Loucy (cell line): ENCODE results near the gene C17orf114.

Source experiments
- H2AFZ ChIP-seq: fragments of 200-600 bp; sonication (generic); 2 replicates; pipeline ENCODE4 v1.6.0; 2016; ENCODE audit warnings: antibody characterized with exemption, mild to moderate bottlenecking, low read length, moderate library complexity
- H3F3A ChIP-seq: fragments of 200-600 bp; 2 replicates; pipeline ENCODE4 v1.6.0; 2016; ENCODE audit warnings: antibody characterized with exemption, low read depth, mild to moderate bottlenecking
- H3K27me3 ChIP-seq: fragments of 200-600 bp; sonication (generic); 2 replicates; pipeline ENCODE4 v1.6.1; 2014; ENCODE audit warnings: low read length, mild to moderate bottlenecking; ENCODE audit not compliant: insufficient read depth, poor library complexity, severe bottlenecking
- H3K36me3 ChIP-seq: fragments of 200-600 bp; sonication (generic); 2 replicates; pipeline ENCODE4 v1.6.1; 2016; ENCODE audit warnings: low read length; ENCODE audit not compliant: insufficient read depth
- H3K4me1 ChIP-seq: fragments of 200-600 bp; sonication (generic); 2 replicates; pipeline ENCODE4 v1.5.1; 2014; ENCODE audit warnings: low read length, mild to moderate bottlenecking; ENCODE audit not compliant: insufficient read depth, poor library complexity, severe bottlenecking
- H3K4me2 ChIP-seq: fragments of 200-600 bp; sonication (generic); 2 replicates; pipeline ENCODE4 v1.6.0; 2014; ENCODE audit warnings: antibody characterized with exemption, low read length, low read depth, mild to moderate bottlenecking; ENCODE audit not compliant: poor library complexity, severe bottlenecking
- H3K4me3 ChIP-seq: fragments of 200-600 bp; sonication (generic); 2 replicates; pipeline ENCODE4 v1.5.1; 2014; ENCODE audit warnings: low read length, mild to moderate bottlenecking, mixed read lengths; ENCODE audit not compliant: poor library complexity, severe bottlenecking
- H3K79me2 ChIP-seq: fragments of 200-600 bp; sonication (generic); 2 replicates; pipeline ENCODE4 v1.6.1; 2014; ENCODE audit warnings: low read length; ENCODE audit not compliant: insufficient read depth
- H3K9ac ChIP-seq: fragments of 200-600 bp; sonication (generic); 2 replicates; pipeline ENCODE4 v1.6.0; 2014; ENCODE audit warnings: mild to moderate bottlenecking, low read depth, low read length, moderate library complexity; ENCODE audit not compliant: poor library complexity, severe bottlenecking
- H3K9me2 ChIP-seq: fragments of 200-600 bp; sonication (generic); replicated peaks from 2 replicates; pipeline ENCODE4 v1.6.1; 2016; ENCODE audit warnings: low read depth, low read length, mixed read lengths
- H3K9me3 ChIP-seq: fragments of 200-600 bp; sonication (generic); 2 replicates; pipeline ENCODE4 v1.6.1; 2014; ENCODE audit warnings: mild to moderate bottlenecking, antibody characterized with exemption, low read length, low read depth; ENCODE audit not compliant: insufficient read depth
- H4K20me1 ChIP-seq: fragments of 200-600 bp; sonication (generic); 2 replicates; pipeline ENCODE4 v1.6.0; 2014; ENCODE audit warnings: antibody characterized with exemption, low read length, mild to moderate bottlenecking; ENCODE audit not compliant: insufficient read depth, poor library complexity, severe bottlenecking
- EZH2phosphoT487 ChIP-seq: fragments of 200-600 bp; IDR thresholded peaks from 2 replicates; pipeline ENCODE4 v1.6.1; 2018; ENCODE audit warnings: antibody characterized with exemption, mild to moderate bottlenecking, moderate library complexity, borderline replicate concordance
- TF ChIP-seq, protein P1 (sequence below): fragments of 200-600 bp; sonication (generic); conservative IDR thresholded peaks from 2 replicates; pipeline ENCODE4 v1.5.1; 2014; ENCODE audit warnings: mild to moderate bottlenecking, antibody characterized with exemption, low read length

The C17orf114 gene

DNA sequence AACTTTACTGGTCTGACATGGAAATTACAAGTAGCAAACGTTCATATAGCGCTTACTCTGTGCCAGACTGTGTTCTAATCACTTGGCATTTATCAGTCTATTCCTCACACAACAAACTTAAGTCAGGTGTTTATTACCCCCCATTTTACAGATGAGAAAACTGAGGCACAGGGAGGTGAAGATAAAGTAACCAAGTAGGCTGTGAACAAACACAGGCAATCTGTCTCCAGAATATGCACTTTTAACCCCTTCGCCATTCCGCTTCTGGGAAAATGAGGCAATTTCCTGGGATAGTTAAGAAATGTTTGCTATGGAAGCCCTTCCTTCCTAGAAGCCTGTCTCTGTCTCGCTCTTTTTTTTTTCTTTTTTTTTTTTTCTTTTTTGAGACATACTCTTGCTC is 50.2 kb downstream of the C17orf114 start:
- no peaks in the 10 kb centered on the region for H3K9me3 ChIP-seq

More for the DNA sequence above, 50.2 kb downstream of the C17orf114 start:
- Histone ChIP-seq H3K79me2 (no peaks in the 10 kb centered on the region), H3K4me1 (peaks cover 4% of the 10 kb centered on the region), H3K27me3 (no peaks in the 10 kb centered on the region), H3K4me3 (no peak overlapping the region), H3K9me2 (no peaks in the 10 kb centered on the region), H3K36me3 (no peaks in the 10 kb centered on the region), H3F3A (no peaks in the 10 kb centered on the region), H4K20me1 (no peaks in the 10 kb centered on the region), H3K9ac (no peak overlapping the region), H3K4me2 (no peak overlapping the region), H2AFZ (no peak overlapping the region)
- TF ChIP-seq EZH2phosphoT487 = no peak
- TF ChIP-seq, protein P1, sequence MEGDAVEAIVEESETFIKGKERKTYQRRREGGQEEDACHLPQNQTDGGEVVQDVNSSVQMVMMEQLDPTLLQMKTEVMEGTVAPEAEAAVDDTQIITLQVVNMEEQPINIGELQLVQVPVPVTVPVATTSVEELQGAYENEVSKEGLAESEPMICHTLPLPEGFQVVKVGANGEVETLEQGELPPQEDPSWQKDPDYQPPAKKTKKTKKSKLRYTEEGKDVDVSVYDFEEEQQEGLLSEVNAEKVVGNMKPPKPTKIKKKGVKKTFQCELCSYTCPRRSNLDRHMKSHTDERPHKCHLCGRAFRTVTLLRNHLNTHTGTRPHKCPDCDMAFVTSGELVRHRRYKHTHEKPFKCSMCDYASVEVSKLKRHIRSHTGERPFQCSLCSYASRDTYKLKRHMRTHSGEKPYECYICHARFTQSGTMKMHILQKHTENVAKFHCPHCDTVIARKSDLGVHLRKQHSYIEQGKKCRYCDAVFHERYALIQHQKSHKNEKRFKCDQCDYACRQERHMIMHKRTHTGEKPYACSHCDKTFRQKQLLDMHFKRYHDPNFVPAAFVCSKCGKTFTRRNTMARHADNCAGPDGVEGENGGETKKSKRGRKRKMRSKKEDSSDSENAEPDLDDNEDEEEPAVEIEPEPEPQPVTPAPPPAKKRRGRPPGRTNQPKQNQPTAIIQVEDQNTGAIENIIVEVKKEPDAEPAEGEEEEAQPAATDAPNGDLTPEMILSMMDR = no peak
